Activated T-cell treated with anti-CD3 and anti-CD28 coated beads for 1 hour (primary cell): Measurements from ENCODE around the gene F12.

Source experiments
- DNase-seq: peaks from one replicate; pipeline ENCODE4 v3.0.0-alpha.2; 2020; ENCODE audit warnings: low read depth

F12 gene

GRCh38 chr5:177446200-177447065 lies 37.1 kb upstream of the F12 start, which contains the start of gene PRR7:
Gene PRR7, plus strand, starts transcription at chr5:177446814. Its CDS starts 8,254 bp downstream, at chr5:177455068.
- DNase-seq = peak; percentile 56

- DNase-seq = no peak
Observed at GRCh38 chr5:177445917-177446199, 36.5 kb upstream of the F12 start.

- DNase-seq = no peak
Observed at GRCh38 chr5:177445052-177445916, 35.9 kb upstream of the F12 start.

GRCh38 chr5:177444106-177445051 lies 35.0 kb upstream of the F12 start:
- DNase-seq = no peak

DNA sequence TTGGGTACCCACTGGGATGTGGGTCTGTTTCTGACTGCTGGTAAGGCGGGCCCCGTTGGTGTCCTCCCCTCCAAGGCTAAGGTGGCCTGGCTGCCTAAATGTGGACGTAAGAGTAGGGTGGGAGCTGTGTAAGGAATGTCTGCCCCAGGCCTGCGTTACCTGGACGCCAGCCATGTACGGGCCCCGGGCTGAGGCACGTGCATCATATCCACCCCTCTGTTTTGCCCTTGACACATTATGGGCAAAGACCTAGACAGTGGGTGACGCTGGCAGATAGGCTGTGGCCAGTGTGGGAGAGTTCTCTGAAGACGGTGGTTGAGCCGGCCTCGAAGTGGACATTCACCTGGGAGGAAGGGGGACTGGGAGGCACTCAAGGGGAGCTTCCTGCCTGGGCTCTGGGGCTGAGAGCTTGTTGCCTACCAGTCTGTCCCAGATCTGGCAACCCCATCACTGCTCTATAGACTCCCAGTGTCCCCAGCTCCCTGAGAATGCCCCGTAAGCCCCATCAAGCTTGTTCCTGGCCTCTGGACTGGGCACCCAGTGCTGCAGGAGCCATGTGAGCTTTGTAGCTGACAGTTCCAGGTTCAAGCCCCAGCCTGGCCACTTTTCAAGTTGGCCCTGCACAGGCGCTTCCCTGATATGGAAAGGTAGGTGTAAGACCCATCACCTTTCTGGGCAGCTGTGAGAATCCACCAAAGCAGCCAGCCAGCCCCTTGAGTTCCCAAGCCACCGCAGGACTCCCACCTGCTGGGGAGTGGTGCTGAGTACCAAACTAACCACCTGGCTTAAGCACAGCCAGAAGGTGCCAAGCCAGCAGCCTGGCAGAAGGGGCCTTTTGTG lies 34.0 kb upstream of the F12 start:
- DNase-seq = no peak

GRCh38 chr5:177442066-177442826 lies 32.9 kb upstream of the F12 start:
- DNase-seq = no peak

DNA sequence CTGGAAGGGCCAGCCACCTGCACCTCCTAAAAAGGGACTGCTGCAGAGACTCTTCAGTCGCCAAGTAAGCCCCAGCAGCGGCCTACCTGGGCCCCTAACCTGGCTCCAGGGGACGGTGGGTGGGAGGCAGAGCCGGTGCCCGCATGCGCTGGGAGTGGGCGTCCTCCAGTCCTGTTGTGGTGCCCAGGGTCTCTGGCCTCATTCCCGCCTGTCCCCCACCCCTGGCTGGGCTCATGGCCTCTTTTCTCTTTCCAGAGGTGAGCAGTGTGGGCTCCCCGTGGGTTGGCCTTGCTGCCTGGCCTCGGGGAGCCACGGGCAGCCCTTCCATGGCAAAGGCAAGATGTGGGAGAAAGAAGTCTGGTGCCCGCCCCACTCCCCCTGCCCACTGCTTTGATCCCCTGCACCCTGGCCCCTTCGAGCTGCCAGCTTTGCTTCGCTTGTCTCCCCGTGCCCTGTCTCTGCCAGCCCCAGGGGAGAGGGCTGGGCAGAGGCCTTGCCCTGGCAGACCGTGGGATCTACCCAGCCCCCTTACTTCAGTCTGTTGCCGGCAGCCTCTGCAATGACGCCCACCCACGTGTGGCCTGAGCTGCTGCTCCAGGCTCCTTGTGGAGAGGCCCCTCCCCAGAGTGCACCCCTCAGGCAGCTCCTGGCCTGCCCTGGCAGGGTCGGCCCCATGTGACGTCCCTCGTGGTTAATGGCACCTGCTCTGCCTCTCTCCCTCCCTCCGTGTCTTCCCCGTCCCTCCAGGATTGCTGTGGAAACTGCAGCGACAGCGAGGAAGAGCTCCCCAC lies 31.8 kb upstream of the F12 start:
- DNase-seq = no peak

DNA sequence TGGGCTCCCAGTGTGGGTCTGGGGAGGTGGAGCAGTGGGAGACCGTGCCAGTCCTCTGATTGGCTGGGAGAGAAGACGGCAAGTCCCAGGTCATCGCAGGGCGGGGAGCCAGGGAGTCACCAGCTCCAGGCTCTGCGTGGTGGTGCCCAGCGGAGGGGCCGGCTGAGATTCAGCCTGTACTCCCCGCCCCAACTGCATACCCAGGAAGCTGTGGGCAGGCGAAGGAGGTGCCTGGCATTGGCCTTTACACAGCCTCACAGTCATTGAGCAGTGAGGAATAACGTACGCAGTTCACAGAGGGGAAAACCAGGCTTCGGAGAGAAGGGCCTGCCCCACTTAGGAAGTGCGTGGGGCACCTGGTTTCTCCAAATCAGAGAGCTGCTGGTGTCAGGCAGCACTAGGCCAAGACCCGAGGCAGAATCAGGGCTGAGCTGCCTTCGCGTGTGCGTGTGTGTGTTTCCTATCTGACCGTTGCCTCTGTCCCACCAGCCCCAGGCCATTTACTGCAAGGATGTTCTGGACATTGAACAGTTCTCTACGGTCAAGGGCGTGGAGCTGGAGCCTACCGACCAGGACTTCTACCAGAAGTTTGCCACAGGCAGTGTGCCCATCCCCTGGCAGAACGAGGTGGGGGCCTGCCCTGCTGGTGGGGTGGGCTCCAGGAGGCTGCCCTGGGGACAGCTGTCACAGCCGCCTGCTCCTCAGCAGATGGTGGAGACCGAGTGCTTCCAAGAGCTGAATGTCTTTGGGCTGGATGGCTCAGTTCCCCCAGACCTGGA lies 31.0 kb upstream of the F12 start:
- no peak for DNase-seq

DNA sequence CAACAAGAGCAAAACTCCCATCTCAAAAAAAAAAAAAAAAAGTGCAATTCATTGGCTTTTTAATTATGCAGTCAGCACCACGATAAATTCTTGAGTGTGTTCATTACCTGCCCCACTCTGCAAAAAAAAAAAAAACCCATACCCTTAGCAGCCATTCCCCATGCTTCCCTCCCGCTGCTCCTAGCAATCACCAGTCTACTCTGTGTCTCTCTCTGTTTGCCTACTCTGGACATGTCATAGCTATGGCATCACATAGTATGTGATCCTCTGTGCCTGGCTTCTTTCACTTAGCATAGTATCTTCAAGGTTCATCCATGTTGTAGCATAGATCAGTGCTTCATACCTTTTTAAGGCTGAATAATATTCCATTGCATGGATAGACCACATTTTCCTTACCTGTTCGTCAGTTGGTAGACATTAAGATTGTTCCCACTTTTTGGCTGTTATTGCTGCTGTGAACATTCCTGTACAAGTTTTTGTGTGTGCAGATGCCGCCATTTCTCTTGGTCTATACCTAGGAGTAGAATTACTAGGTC lies 30.2 kb upstream of the F12 start:
- DNase-seq = no peak

DNA sequence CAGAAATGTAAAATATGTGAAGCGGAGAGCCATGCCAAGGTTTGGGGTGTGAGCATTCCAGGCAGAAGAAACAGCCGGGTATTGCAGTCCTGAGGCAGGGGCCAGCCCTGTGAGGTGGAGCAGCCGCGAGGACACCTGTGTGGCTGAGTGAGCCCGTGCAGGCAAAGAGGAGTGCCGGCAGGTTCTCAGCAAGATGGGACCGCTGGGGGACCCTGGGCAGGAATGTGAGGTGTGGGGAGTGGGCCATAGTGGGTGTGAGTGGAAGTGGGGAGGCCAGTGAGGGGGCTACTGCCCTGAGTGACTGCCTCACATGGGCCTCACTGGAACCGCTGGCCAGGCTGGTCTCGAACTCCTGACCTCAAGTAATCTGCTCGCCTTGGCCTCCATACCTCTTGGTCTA lies 29.1 kb upstream of the F12 start:
- no peak for DNase-seq

- no peak for DNase-seq
Observed at GRCh38 chr5:177437623-177438022, 28.3 kb upstream of the F12 start.

GRCh38 chr5:177435847-177436536 lies 26.6 kb upstream of the F12 start:
- no peak for DNase-seq

DNA sequence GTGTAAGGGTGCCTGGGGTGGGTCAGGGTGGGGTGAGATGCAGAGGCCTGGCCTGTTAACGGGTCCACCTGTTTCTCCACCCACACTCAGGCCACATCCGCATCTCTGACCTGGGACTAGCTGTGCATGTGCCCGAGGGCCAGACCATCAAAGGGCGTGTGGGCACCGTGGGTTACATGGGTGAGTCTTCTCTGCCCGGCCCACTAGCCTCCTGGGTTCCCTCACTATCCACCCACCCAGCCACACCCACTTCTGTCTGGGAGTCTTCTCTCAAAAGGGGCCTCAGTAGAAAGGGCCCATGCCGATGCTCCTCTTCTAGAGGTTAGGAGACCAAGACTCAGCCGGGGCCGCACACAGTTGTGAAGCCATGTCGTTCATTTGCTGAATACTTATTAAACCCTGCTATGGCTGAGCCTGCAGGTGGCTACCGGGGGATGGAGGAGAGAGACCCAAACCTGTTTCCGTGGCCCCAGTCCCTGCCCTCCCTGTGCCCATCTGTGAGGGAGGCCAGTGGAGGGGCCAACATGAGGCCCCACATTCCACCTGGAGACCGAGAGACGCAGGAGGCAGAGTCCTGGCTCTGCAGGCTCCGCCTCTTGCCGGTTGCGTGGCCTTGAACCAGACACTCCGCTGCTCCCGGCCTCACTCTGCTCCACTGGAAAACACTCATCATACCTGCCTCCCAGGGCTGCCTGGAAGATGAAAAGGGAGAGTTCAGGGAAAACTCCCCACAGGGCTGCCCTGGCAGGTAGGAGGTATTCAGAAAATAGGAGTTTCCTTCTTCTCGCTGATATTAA lies 25.8 kb upstream of the F12 start:
- no peak for DNase-seq

- DNase-seq = no peak
Observed at GRCh38 chr5:177434437-177434836, 25.1 kb upstream of the F12 start.

GRCh38 chr5:177433658-177434217 lies 24.4 kb upstream of the F12 start:
- no peak for DNase-seq

DNA sequence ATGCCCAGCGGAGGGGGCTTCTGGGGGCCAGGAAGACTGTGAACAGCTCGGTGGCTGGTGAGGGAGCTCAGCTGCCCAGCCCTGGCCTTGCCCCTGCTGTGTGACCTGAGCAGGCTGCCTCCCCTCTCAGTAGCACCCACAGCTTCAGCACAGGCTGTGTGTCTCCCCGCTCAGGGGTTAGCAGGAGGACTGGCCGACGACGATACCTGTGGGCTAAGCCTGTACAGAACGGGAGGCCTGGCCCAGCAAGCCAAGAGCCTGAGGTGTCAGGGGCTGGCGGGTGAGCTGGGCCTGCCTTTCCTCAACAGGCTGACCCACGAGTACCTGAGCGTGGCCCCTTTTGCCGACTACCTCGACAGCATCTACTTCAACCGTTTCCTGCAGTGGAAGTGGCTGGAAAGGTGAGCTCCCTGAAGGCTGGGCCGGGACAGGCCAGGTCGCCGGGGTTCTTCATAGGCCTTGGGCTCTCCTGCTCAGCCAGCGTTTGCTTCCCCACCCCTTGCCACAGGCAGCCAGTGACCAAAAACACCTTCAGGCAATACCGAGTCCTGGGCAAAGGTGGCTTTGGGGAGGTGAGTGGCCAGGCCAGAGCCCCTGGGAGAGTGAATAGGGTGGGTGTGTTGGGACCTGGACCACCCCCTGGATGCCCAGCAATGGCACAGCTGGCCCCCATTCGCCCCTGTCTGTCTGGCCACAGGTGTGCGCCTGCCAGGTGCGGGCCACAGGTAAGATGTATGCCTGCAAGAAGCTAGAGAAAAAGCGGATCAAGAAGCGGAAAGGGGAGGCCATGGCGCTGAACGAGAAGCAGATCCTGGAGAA lies 23.7 kb upstream of the F12 start:
- DNase-seq = no peak
